PC-3 (cell line): ENCODE measurements around the gene ZNF286A. TPM values are rescaled to one million over a fixed set of nuclear protein-coding genes. Genes with fewer than 3 reads are reported as not detected.

Experiments
- ATAC-seq: fragments of 200-7000 bp; cut with Tn5 transposase; 2 replicates; pipeline ENCODE4 v1.9.1; 2020; ENCODE audit warnings: mild to moderate bottlenecking, moderate library complexity
- BruUV-seq: library from RNA; stranded (reverse); fragments of 400-500 nt; replicated peaks from 2 replicates; lab custom pipeline; 2021; lab: Mats Ljungman, UMichigan
- CTCF ChIA-PET: fragments of 300-600 bp; sonication (Branson Sonifier 250); formaldehyde crosslinking; loops from one replicate; lab custom pipeline; 2022; ENCODE audit warnings: antibody characterized with exemption; lab: Charles Lee
- POLR2A ChIA-PET: fragments of 300-600 bp; sonication (Branson Sonifier 250); formaldehyde crosslinking; loops from one replicate; lab custom pipeline; 2022; ENCODE audit warnings: antibody characterized with exemption; ENCODE audit not compliant: unreplicated experiment; lab: Charles Lee
- DNase-seq: peaks from one replicate; pipeline ENCODE4 v3.0.0-alpha.2; 2015
- H2AFZ ChIP-seq: fragments of 300-600 bp; sonication (generic); 2 replicates; pipeline ENCODE4 v1.6.0; 2016; ENCODE audit warnings: antibody characterized with exemption, low read length
- H3F3A ChIP-seq: fragments of 300-600 bp; sonication (generic); one replicate; pipeline ENCODE4 v1.6.0; 2017; ENCODE audit warnings: antibody characterized with exemption, low read length, control low read depth, mild to moderate bottlenecking; ENCODE audit not compliant: unreplicated experiment
- H3K27ac ChIP-seq: fragments of 300-600 bp; sonication (generic); 2 replicates; pipeline ENCODE4 v1.5.1; 2016; ENCODE audit warnings: mild to moderate bottlenecking, low read length
- H3K27me3 ChIP-seq: fragments of 300-600 bp; sonication (generic); 2 replicates; pipeline ENCODE4 v1.6.1; 2016; ENCODE audit warnings: low read length, mixed read lengths
- H3K36me3 ChIP-seq: fragments of 300-600 bp; sonication (generic); 2 replicates; pipeline ENCODE4 v1.6.1; 2016; ENCODE audit warnings: low read depth, mixed run types, low read length, mixed read lengths
- H3K4me1 ChIP-seq: fragments of 300-600 bp; sonication (generic); 2 replicates; pipeline ENCODE4 v1.5.1; 2016; ENCODE audit warnings: low read length; ENCODE audit not compliant: insufficient read depth
- H3K4me2 ChIP-seq: fragments of 300-600 bp; sonication (generic); 2 replicates; pipeline ENCODE4 v1.6.0; 2016; ENCODE audit warnings: low read length
- H3K4me3 ChIP-seq: fragments of 300-600 bp; sonication (generic); 2 replicates; pipeline ENCODE4 v1.5.1; 2016; ENCODE audit warnings: mild to moderate bottlenecking, low read length, mixed read lengths
- H3K79me2 ChIP-seq: fragments of 300-600 bp; sonication (generic); 2 replicates; pipeline ENCODE4 v1.6.1; 2017; ENCODE audit warnings: low read length, mixed read lengths
- H3K9ac ChIP-seq: fragments of 300-600 bp; sonication (generic); 2 replicates; pipeline ENCODE4 v1.6.0; 2016; ENCODE audit warnings: mild to moderate bottlenecking, low read length
- H3K9me2 ChIP-seq: fragments of 300-600 bp; sonication (generic); replicated peaks from 2 replicates; pipeline ENCODE4 v1.6.1; 2016; ENCODE audit warnings: mixed run types, low read length, mixed read lengths
- H3K9me3 ChIP-seq: fragments of 300-600 bp; sonication (generic); 2 replicates; pipeline ENCODE4 v1.6.1; 2016; ENCODE audit warnings: low read length, mixed read lengths
- H4K20me1 ChIP-seq: fragments of 300-600 bp; sonication (generic); 2 replicates; pipeline ENCODE4 v1.6.1; 2016; ENCODE audit warnings: low read length, mixed read lengths
- EZH2 ChIP-seq: fragments of 300-600 bp; sonication (generic); IDR thresholded peaks from one replicate; pipeline ENCODE4 v1.6.1; 2017; ENCODE audit warnings: antibody characterized with exemption, mild to moderate bottlenecking, low read length; ENCODE audit not compliant: unreplicated experiment
- EZH2phosphoT487 ChIP-seq: fragments of 300-600 bp; sonication (generic); IDR thresholded peaks from 2 replicates; pipeline ENCODE4 v1.6.1; 2018; ENCODE audit warnings: mild to moderate bottlenecking, antibody characterized with exemption, low read length, borderline replicate concordance
- intact Hi-C: fragments of 100-400 bp; cut with micrococcal nuclease; formaldehyde crosslinking; loops from 2 replicates; pipeline ENCODE4 v1.9.0; 2023
- total RNA-seq: library from RNA; depleted of rRNA; stranded (reverse); fragments of >200 nt; gene quantifications from 2 replicates; pipeline ENCODE4 v1.2.3, GENCODE V29; 2014
- TF ChIP-seq, protein P1 (sequence below): fragments of 300-600 bp; sonication (generic); conservative IDR thresholded peaks from 2 replicates; pipeline ENCODE4 v1.5.1; 2017; ENCODE audit warnings: antibody characterized with exemption, low read depth, mild to moderate bottlenecking, low read length

ZNF286A gene
- total RNA-seq, 1 experiment from 2014 or later: 49.6 TPM

DNA sequence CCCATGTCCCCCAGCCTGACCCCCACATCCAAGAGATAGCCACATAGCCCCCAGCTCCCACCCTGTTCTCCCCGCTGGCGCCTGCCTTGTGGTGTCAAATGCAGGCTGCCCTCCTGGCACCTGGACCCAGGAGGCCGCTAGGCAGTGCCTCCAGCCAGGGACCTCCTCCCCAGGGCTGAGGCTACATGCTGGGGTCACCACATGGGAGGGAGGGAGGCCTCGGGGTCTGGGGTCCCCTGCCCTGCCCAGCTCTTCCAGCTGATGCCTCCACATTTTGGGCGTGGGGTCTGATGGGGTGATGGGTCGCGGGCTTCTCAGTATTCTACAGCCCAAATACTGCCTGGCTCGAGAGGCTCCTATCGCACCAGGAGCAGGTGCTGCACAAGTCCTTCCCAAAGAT, 42.1 kb downstream of the ZNF286A start:
- DNase-seq (no peak), ATAC-seq (no peak)
- Histone ChIP-seq H3K9me2 (no peaks in the 10 kb centered on the region), H3K4me3 (no peak overlapping the region), H3F3A (no peaks in the 10 kb centered on the region), H3K36me3 (no peaks in the 10 kb centered on the region), H3K27me3 (no peaks in the 10 kb centered on the region), H3K4me1 (no peaks in the 10 kb centered on the region), H3K27ac (no peak overlapping the region), H3K4me2 (no peak overlapping the region), H3K9ac (no peak overlapping the region), H3K79me2 (no peaks in the 10 kb centered on the region), H2AFZ (no peak overlapping the region), H4K20me1 (no peaks in the 10 kb centered on the region), H3K9me3 (no peaks in the 10 kb centered on the region)
- TF ChIP-seq, protein P1, sequence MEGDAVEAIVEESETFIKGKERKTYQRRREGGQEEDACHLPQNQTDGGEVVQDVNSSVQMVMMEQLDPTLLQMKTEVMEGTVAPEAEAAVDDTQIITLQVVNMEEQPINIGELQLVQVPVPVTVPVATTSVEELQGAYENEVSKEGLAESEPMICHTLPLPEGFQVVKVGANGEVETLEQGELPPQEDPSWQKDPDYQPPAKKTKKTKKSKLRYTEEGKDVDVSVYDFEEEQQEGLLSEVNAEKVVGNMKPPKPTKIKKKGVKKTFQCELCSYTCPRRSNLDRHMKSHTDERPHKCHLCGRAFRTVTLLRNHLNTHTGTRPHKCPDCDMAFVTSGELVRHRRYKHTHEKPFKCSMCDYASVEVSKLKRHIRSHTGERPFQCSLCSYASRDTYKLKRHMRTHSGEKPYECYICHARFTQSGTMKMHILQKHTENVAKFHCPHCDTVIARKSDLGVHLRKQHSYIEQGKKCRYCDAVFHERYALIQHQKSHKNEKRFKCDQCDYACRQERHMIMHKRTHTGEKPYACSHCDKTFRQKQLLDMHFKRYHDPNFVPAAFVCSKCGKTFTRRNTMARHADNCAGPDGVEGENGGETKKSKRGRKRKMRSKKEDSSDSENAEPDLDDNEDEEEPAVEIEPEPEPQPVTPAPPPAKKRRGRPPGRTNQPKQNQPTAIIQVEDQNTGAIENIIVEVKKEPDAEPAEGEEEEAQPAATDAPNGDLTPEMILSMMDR: no peak
- no peak for TF ChIP-seq EZH2
- intact Hi-C loops: no loop called here
- no TSS peak for BruUV-seq
- CTCF ChIA-PET: no interaction called here
- POLR2A ChIA-PET: no interaction called here

DNA sequence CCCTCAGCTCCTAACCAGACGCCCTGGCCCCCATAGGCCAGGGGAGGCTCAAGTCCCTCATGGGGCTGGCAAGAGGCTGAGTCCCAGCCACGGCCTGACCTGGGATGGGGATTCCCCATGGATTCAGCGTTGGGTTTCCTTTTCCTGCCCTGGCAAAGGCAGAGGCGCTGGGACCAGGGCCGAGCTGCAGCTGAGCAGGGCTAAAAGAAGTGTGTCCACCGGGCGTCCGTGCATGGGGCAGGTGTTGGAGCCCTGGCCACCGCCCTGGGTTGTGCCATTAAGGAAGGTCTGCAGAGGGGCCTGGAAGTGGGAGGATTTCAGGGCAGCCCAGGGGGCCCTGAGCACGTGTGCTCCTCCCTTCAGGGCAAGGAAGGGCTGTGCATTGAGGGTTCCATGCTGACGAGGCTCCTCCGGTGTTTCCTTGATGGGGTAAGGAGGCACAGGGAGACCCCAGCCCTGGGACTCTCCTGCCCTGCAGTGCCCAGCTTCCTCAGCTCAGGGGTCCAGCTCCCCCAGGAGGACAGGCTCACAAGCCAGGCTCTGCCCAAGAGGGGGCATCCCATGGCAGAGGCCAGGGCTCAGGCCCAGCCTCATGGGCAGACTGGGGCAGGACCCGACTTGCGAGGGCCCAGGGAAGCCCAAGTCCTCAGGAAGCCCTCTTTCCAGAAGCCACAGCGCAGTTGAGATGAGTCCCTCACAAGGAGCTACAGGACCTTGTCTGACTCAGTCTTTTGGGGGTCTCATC, 42.7 kb downstream of the ZNF286A start:
- intact Hi-C loops: no loop called here
- Histone ChIP-seq H3K9me2 (no peaks in the 10 kb centered on the region), H3K27ac (no peak overlapping the region), H3K36me3 (no peaks in the 10 kb centered on the region), H3K27me3 (no peaks in the 10 kb centered on the region), H4K20me1 (no peaks in the 10 kb centered on the region), H2AFZ (no peak overlapping the region), H3K9me3 (no peaks in the 10 kb centered on the region), H3K9ac (no peak overlapping the region), H3K4me1 (no peaks in the 10 kb centered on the region), H3K4me2 (no peak overlapping the region), H3F3A (no peaks in the 10 kb centered on the region), H3K4me3 (no peak overlapping the region), H3K79me2 (no peaks in the 10 kb centered on the region)
- no peak for DNase-seq
- POLR2A ChIA-PET: no interaction called here
- TF ChIP-seq EZH2phosphoT487 (no peak), EZH2 (no peak)
- TF ChIP-seq, protein P1: no peak
- CTCF ChIA-PET: no interaction called here
- ATAC-seq: no peak
- no TSS peak for BruUV-seq

DNA sequence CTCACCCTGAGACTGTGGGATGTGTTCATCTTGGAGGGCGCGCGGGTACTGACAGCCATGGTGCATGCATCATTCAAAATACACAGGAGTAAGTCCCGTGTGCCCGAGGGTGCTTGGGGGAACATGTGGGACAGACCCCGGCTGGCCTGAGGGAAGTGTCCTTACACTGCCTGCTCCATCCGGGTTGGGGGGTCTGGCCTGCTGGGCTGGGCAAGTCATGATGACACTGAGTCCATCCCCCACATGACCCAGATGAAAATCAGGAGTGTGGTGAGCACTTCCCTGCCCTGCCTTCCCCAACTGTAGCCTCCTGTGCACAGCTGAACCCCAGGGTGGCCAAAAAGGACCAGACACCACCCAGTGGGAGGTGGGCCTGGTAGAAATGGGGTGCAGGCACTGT, 43.4 kb downstream of the ZNF286A start:
- H4K20me1 ChIP-seq: no peaks in the 10 kb centered on the region
- H3K4me3 ChIP-seq: no peak overlapping the region
- no peak overlapping the region for H3K4me2 ChIP-seq
- no peaks in the 10 kb centered on the region for H3K9me3 ChIP-seq
- no peak overlapping the region for H3K9ac ChIP-seq
- BruUV-seq: no TSS peak
- intact Hi-C loops: no loop called here
- POLR2A ChIA-PET: no interaction called here
- no peaks in the 10 kb centered on the region for H3K36me3 ChIP-seq
- no peak for TF ChIP-seq EZH2phosphoT487
- TF ChIP-seq, protein P1: no peak
- TF ChIP-seq EZH2: no peak
- H3K27ac ChIP-seq: no peak overlapping the region
- no peak overlapping the region for H2AFZ ChIP-seq
- CTCF ChIA-PET: no interaction called here
- H3K79me2 ChIP-seq: no peaks in the 10 kb centered on the region
- H3F3A ChIP-seq: no peaks in the 10 kb centered on the region
- H3K4me1 ChIP-seq: no peaks in the 10 kb centered on the region
- no peaks in the 10 kb centered on the region for H3K9me2 ChIP-seq
- ATAC-seq (no peak), DNase-seq (no peak)
- H3K27me3 ChIP-seq: no peaks in the 10 kb centered on the region
